HG02642 (cell line): Measurements from ENCODE around the gene TRPM6.
"Not testable (repeated sequence)": the region's sequence is repeated elsewhere in the genome, so short reads cannot be mapped to it uniquely, and the experiment has no call there.

Experiments
- ATAC-seq: cut with Tn5 transposase; IDR thresholded peaks from one replicate; pipeline ENCODE4 v1.9.1; 2021; ENCODE audit warnings: mild to moderate bottlenecking; ENCODE audit not compliant: unreplicated experiment, poor library complexity

Gene TRPM6

DNA sequence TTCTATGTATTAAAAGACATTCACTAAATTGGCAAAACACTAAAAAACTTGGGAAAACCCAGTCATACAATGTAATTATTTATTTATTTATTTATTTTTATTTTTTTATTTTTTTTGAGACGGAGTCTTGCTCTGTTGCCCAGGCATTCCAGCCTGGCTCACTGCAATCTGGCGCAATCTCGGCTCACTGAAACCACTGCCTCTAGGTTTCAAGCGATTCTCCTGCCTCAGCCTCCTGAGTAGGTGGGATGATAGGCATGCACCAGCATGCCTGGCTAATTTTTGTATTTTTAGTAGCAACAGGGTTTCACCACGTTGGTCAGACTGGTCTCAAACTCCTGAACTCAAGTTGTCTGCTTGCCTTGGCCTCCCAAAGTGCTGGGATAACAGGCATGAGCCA, 27.5 kb downstream of the TRPM6 start:
- ATAC-seq: not testable (repeated sequence)

DNA sequence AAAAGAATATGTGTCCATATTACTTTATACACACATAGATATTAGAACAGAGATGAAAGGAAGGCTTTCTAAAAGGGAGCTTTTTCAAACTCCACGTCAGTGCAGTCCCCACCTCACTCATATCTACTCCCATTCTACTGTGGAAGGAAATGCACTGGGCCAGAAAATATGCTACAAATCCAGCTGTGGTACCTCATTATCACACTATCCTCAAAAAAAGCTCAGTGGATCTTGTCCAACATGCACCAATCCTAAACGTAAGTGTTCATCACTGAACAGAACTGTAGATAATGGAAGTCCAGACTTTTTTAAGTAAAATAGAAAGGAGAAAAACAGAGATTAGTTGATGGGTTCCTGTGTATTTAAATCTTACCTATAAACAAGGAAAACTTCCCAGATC, 27.9 kb downstream of the TRPM6 start:
- no peak for ATAC-seq

DNA sequence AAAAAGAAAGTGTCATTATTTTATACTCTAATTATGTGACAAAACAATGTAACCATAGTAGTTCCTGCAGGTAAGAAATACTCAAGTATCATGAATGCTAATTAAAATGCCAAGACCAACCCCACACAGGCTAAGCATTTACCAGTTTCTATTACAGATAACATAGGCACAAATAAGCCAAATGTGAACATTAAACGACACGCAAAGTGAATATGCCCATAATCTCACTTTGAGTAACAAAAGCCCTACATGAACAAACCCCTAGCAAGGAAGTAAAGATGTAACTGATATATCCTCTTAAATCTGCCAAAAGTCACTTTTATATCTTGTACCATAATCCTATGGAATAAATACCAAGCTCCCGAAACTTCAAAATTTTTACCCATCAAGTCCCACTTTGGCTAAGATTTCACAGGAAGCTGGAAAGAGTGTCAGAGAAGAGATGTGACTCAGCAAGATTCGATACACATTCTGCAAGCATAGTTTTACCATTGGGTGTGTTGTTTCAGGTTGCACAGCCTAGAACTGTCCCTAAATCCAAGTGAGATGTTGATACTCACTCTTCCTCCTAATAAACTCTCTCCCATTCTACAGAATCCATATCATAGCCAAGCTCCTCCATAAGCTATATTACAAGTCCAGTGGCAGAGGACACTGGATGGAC, 28.8 kb downstream of the TRPM6 start:
- no peak for ATAC-seq

DNA sequence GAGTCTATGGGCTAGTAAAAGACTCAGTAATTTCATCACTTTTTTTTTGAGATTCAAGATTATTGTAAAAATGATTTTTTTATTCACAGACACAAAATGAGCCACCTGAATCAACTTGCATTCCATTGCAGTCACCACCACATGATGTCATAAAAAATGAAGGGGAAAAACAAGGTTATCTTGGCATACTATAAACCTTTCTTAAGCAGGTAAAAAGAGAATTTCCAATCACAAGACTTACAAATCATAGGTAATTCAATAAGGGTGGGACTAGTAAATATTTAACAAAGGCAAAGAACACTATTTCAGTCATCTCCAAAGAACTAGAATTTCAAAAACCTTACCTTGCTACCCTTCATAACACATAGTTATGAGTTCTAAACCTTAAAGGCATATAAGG, 30.7 kb downstream of the TRPM6 start:
- no peak for ATAC-seq

DNA sequence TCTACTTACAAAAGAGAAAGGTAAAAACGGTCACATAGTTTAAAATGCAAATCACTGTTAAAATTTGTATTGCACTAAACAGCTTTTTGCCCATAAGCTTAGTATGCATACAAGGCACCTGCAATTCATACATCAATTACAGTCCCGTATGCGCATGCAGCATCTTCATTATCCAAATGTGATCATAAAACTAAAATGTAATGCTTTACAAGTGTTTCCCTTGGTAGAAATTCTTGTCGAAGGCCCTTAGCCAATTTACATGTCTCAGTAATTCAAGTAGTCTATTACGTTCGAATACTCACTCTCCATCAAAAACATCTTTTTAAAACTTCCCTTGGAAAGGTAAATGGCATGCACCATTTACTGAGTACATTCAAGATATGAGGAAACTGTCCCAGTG, 32.6 kb downstream of the TRPM6 start:
- no peak for ATAC-seq

DNA sequence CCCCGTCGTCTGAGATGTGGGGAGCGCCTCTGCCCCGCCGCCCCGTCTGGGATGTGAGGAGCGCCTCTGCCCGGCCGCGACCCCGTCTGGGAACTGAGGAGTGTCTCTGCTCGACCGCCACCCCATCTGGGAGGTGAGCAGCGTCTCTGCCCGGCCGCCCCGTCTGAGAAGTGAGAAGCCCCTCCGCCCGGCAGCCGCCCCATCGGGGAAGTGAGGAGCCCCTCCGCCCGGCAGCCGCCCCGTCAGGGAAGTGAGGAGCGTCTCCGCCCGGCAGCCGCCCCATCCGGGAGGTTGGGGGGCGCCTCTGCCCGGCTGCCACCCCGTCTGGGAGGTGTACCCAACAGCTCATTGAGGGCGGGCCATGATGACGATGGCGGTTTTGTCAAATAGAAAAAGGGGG, 34.7 kb downstream of the TRPM6 start:
- not testable (repeated sequence) for ATAC-seq

DNA sequence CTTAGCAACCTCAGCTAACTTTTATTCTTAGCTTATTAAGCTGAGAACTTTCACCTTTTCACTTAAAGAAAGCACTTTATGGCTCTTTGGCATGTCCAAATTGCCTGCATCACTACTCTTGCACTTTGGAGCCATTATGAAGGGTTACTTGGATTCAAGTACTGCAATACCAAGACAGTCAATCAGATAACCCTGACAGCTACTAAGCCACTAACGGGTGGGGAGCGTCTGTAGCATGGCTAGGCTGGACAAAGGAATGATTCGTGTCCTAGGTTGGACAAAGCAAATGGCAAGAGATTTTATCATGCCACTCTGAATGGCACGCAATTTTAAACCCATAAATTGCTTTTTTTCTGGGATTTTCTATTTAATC, 39.6 kb downstream of the TRPM6 start:
- no peak for ATAC-seq

DNA sequence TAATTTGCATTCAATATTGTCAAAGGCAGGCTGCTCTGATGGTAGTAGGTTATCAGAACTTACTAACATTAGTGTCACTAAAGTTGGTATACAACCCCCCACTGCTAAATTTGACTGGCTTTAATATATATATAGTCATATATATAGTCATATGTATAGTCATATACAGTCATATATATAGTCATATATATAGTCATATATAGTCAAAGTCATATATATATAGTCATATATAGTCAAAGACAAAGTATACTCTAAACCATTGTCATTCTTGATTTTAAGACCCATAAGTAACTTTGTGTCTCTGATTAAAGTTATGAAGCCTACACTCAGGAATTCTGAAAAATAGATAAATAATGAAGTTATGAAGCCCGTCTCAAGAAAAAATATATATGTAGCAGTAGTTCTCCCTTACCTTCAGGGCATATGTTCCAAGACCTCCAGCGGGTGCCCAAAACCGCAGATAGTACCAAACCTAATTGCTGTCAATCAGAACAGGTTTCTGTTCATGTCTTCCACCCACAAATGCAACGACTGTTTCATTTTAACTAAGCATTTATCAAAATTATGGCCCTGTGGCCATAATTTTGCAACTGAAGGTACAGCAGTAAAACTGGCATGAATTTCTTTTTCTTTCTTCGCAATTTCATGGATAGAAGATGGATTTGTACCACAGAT, 40.1 kb downstream of the TRPM6 start:
- ATAC-seq: no peak

DNA sequence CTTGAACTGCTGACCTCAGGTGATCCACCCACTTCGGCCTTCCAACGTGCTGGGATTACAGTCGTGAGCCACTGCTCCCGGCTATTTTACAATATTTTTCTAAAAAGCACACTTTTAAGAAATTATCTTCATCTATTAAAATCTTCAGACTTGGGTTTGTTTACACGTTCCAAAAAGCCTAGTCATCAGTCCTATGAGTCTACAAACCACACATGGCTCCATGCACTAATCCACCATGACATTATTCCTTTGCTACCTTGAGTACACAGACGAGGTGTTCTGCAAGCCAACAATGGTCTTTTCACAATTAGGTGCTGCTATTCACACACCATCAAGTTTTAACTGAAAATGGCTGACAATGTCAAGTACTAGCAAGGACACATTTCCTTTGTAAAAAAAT, 41.0 kb downstream of the TRPM6 start:
- ATAC-seq: no peak

DNA sequence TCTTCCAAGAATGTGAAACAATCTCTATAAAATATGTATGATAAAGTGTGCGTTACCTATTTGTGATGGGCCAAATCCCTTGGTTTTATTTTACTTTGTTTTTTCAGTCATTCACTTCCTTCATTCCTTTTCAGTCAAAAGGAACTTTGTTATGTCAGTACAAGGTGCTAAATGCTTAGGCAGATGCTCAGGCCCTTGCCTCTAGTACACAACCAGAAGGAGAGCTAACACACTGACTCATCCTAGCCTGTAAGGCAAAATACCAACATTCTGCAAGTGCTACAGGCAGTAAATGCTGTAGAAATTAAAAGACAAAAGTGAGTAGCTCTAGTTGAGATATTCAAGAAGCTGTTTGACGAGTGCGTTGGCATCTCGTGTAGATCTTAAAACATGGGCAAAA, 49.4 kb downstream of the TRPM6 start:
- ATAC-seq: no peak

DNA sequence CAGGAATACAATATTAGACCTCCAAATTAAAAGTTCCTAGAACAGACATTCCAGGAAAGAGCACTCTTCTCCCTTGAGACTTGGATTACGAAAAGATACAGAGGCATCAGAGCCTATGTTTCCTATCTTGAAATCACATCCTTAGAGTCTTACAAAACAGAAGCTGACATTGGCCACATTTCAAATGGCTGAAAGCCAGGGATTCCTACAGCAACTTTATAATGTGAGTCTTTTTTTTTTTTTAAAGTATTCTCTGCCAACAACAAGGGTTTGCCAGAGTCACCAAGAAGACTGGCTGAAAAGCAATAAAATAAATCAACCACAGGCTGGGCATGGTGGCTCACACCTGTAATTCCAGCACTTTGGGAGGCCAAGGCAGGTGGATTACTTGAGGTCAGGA, 63.1 kb downstream of the TRPM6 start:
- no peak for ATAC-seq

DNA sequence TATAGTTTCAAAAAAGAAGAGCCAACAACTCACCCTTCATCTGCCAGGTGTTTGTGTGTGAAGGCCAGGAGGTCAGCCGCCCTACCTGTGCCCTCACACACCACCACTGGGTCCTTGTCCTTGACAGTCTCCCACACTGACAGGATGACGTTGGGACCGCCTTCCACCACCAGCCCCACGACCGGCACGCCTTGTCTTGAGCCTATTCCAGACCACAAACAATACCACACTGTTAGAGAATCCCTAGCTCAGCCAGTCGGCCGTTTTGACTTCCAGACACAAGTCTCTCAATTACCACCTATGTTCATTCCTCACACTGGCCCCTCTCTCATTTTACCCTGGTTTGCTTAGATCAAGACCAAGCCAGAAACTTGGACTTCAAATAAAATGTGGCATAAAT, 66.1 kb downstream of the TRPM6 start:
- no peak for ATAC-seq

DNA sequence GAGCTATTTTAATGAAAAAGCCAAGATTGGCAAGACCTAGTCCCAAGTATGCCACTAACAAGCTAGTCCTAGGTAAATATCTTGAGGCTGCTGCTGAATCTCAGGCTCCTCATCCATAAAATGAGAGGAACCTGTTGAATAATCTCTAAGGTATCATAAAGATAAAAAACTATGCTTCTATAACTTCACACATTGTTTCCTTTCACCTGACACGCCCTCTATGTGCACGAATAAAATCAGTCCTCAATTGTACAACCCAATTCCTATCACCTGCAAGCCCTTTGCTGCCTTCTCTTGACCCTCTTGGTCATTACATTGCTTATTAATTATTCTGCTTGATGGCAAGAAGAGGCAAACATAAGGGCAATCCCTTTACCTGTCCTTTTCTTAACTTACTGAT, 69.9 kb downstream of the TRPM6 start:
- no peak for ATAC-seq

DNA sequence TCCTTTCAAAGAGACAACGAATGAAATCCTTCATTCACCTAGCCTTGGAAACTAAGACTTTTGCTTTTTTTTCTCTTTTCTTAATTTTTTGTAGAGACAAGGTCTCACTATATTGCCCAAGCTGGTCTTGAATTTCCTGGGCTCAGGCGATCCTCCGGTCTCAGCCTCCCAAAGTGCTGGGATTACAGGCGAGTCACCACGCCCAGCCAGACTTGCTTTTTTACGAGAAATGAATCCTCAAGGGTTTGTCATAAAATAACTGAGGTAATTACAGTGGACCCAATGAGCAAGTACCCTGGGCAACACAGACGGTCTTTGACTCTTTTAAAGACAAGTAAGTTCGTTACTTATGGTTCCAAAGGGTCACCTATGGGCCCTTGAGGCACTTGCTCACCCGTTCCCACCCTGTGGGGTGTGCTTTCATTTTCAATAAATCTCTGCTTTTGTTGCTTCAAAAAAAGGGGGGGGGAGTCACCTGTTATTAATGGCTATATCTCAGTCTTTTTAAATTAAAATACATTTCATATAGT, 70.4 kb downstream of the TRPM6 start:
- ATAC-seq: no peak

DNA sequence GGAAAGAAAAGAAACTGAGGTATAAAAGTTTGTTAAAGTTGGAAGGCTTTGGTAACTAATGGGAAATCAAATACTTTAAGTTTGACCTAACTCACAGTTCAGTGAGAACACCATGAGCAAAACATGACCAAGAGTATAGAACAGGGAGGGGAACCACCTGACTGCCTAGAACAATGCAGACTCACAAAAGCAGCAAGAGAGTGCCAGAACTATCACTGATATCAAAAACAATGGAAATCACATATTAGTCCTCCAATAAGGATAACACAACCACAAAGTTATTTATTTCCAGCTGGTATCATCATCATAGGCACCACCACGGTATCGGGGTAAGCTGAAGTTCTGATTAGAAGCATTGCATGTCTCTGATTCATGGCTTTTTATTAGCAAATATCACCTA, 77.5 kb downstream of the TRPM6 start:
- ATAC-seq: no peak

DNA sequence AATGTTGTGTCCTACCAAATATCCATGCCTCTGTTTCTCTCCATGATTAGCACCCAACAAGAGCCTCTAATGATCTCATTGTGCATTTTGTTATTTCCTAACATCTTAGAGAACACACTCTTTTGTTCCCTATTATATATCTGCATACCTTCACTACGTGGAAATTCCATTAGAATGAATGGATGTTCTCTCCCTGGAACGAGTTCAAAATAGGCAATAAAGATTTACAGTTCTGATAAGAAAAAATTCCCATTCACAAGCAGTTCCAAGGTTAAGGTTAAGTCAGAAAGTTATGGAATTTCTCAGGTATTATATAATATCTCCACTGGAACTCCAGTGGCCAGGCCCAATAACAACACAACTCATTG, 83.7 kb downstream of the TRPM6 start:
- ATAC-seq: no peak

DNA sequence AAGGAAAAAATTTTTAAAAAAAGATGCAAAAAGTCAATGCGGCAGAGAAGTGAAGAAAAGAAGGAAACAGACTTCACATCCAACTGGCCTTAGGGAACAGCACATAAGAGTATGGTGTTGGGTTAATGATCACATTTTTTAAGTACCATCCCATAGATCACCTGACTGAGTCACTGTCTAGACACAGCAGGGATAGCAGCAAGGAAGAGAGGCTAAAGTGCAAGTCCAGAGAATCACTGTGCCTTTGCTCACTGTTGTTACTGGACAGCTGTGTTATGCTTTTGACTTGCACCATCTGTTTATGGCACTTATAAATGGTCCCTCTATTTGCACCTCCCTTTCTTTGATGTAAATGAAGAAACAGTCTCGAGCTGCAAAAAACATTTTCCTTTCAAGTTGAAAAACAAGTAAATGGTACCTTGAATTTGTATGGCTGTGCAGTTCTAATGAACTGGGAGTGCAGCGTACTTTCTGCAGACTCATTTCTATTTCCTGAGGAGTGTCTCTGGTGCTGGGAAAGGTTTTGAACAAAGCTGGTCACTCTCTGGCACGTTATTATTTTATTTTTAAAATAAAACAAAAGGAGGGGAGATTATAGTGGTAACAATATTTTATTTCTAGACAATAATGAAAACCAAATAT, 84.2 kb downstream of the TRPM6 start:
- no peak for ATAC-seq

DNA sequence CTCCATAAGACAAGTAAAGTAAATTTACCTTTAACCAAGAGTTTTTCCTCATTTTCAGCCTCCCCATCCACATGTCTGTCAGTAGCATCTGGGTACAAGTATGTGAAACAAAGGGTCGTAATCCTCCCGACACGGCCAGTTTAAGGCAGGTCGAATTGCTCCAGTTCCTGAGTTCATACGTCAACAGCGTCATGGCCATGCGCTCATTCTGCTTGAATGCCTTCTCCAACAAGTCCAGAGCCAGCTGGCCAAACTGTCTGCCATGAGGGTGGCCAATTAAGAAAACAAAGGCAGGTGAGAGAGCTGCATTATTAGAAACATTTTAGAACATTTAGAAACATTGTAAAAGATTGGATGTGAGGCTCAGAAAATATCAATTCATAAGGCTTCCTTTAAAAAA, 87.5 kb downstream of the TRPM6 start:
- ATAC-seq: no peak

DNA sequence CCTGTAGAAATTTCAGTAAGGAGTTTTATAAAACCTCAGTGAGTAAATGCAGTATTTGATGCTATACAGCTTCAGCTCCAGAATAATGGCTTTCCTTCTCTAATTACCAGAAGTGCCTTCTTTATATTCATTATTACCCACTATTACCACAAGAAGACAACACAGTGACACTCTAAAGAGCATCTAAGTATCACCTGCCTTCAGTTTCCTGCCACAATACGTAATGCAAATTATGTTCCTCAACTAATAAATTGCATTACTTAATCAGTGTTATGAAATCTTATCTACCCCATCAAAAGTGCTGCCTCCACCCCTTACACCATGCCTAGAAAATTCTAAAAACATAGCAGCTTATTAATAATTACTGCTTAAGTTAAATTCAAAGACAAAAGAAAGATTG, 91.9 kb downstream of the TRPM6 start:
- no peak for ATAC-seq

DNA sequence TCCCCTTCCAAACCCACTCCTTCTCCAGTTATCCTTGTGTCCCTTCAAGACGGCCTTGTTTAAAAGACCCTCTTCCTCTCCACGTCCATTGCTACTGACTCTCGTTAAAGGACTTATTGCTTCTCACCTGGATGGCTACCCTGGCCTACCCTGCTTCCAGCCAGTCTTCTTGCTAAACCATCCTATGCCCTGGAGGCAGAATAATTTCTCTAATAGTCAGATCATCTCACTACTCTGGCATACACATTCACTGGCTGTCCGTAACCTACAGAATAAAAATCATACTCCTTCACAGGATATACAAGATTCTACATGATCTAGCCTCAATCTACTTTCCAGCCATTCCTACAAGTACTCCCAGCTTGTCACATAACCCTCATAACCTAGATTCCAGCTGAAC, 92.6 kb downstream of the TRPM6 start:
- no peak for ATAC-seq

DNA sequence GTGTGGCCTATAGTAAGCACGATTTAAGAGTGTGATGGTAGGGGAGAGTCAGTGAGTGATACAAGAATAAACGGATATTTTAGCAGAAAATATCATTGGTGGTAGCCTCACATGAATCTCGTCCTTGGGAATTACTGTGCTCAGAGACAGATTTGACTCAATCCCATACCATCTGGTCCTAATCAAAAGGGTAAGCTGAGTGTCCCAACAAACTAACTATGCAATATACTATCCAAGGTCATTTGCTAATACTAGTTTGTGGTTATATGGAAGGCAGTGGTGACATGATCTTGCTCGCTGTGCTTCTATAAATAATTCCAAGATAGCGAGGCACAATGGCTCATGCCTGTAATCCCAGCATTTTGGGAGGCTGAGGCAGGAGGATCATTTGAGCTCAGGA, 103.2 kb downstream of the TRPM6 start:
- ATAC-seq: no peak

DNA sequence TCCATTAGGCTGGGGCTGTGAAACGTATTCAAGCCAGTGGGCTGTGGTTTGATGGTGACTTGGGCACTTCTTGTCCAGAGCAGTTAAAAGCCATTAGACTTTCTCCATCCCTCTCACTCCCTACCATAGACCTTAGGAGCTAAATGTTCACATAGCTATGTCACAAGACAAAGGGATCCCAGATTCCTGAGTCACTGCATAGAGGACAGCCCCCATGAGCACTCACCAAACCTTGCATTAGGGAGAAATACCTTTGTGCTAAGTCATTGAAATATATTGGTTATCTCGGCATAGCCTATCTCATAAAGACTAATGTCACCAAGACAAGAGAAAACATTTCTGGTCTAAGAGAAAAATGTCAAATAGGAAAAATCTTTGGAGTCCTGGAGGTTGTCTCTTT, 104.3 kb downstream of the TRPM6 start:
- no peak for ATAC-seq
